K562 (cell line): ENCODE data around the gene SLC4A4. TPM values are rescaled to one million over a fixed set of nuclear protein-coding genes. Genes with fewer than 3 reads are reported as not detected.

Experiments used
- ATAC-seq: fragments of 200-7000 bp; cut with Tn5 transposase; 3 replicates; pipeline ENCODE4 v1.9.1; 2020; ENCODE audit warnings: moderate library complexity
- BruUV-seq: library from RNA; stranded (reverse); fragments of 400-500 nt; replicated peaks from 2 replicates; lab custom pipeline; 2021; lab: Mats Ljungman, UMichigan
- CTCF ChIA-PET: fragments of 300-600 bp; formaldehyde crosslinking; extraction: SDS; loops from one replicate; lab custom pipeline; 2021; ENCODE audit warnings: low intra/inter-chr PET ratio; lab: Yijun Ruan, JAX
- POLR2A ChIA-PET: fragments of 300-600, 350-650 bp; sonication (Branson Sonifier 250); formaldehyde crosslinking; extraction: SDS; loops from one replicate; lab custom pipeline; 2021; ENCODE audit warnings: antibody characterized with exemption, inconsistent platforms; lab: Yijun Ruan, JAX
- DNase-seq, 4 experiments: peaks; one replicate each; pipeline versions ENCODE4 v3.0.0 to v3.0.0-alpha.2; 2011 to 2018; ENCODE audit warnings: low spot score in 3 of 4, mixed read lengths in 3 of 4; ENCODE audit errors: extremely low read depth in 1 of 4
- FAIRE-seq: peaks from 2 replicates; lab custom pipeline; 2011; peaks lifted over from hg19 to GRCh38; lab: Jason Lieb, UNC
- H2AFZ ChIP-seq: 2 replicates; pipeline ENCODE4 v1.6.0; 2011; ENCODE audit warnings: low read depth, low read length, control low read depth, inconsistent platforms
- H3K27ac ChIP-seq: fragments of 200-600 bp; 3 replicates; pipeline ENCODE4 v1.8.0; 2011; ENCODE audit warnings: low read depth, mild to moderate bottlenecking, control low read depth, inconsistent platforms, low read length, moderate library complexity, mixed read lengths; ENCODE audit errors: extremely low read depth
- H3K27me3 ChIP-seq, 2 experiments: fragments of 300-600 bp in 1 of 2; 2 replicates in 1 of 2; 3 replicates in 1 of 2; pipeline versions ENCODE4 v1.6.0 to v1.8.0; 2011; ENCODE audit warnings: inconsistent platforms in 2 of 2, low read length in 2 of 2, mild to moderate bottlenecking in 1 of 2, mixed read lengths in 1 of 2, moderate library complexity in 1 of 2; ENCODE audit not compliant: control insufficient read depth in 2 of 2, insufficient read depth in 2 of 2
- H3K36me3 ChIP-seq: fragments of 300-600 bp; 3 replicates; pipeline ENCODE4 v1.8.0; 2011; ENCODE audit warnings: mild to moderate bottlenecking, low read length, inconsistent platforms; ENCODE audit not compliant: control insufficient read depth, insufficient read depth
- H3K4me1 ChIP-seq, 2 experiments: fragments of 200-600 bp in 1 of 2; replicated peaks in 1 of 2; 2 replicates in 1 of 2; 3 replicates in 1 of 2; pipeline versions ENCODE4 v1.5.1 to v1.8.0; 2011; ENCODE audit warnings: inconsistent platforms in 2 of 2, low read length in 2 of 2, mild to moderate bottlenecking in 1 of 2, mixed read lengths in 1 of 2, moderate library complexity in 1 of 2; ENCODE audit not compliant: control insufficient read depth in 2 of 2, insufficient read depth in 2 of 2
- H3K4me2 ChIP-seq: 2 replicates; pipeline ENCODE4 v1.6.1; 2011; ENCODE audit warnings: low read length, control low read depth, inconsistent platforms, mixed read lengths; ENCODE audit not compliant: insufficient read depth
- H3K4me3 ChIP-seq: fragments of 200-600 bp; sonication (generic), shearing (Covaris generic); 2 replicates; pipeline ENCODE4 v1.5.1; 2016; ENCODE audit warnings: control low read depth, inconsistent platforms
- H3K79me2 ChIP-seq: fragments of 200-600 bp; 3 replicates; pipeline ENCODE4 v1.8.0; 2011; ENCODE audit warnings: low read length, inconsistent platforms; ENCODE audit not compliant: control insufficient read depth, insufficient read depth
- H3K9ac ChIP-seq, 2 experiments: 2 replicates each; pipeline versions ENCODE4 v1.6.0 to v1.6.1; 2011; ENCODE audit warnings: low read depth in 2 of 2, low read length in 2 of 2, control low read depth in 1 of 2, inconsistent platforms in 1 of 2, mild to moderate bottlenecking in 1 of 2, mixed read lengths in 1 of 2; ENCODE audit not compliant: insufficient read depth in 1 of 2
- H3K9me1 ChIP-seq: one replicate; pipeline ENCODE4 v1.6.0; 2011; ENCODE audit warnings: inconsistent platforms, mild to moderate bottlenecking, low read length, moderate library complexity; ENCODE audit not compliant: control insufficient read depth, insufficient read depth
- H3K9me3 ChIP-seq: replicated peaks from 2 replicates; pipeline ENCODE4 v1.5.1; 2011; ENCODE audit warnings: low read depth, low read length, inconsistent platforms; ENCODE audit not compliant: control insufficient read depth, insufficient read depth
- H4K20me1 ChIP-seq: replicated peaks from 2 replicates; pipeline ENCODE4 v1.6.1; 2011; ENCODE audit warnings: low read length, inconsistent platforms, mixed read lengths; ENCODE audit not compliant: control insufficient read depth, insufficient read depth
- CBX1 ChIP-seq: sonication (generic); IDR thresholded peaks from 2 replicates; pipeline ENCODE4 v1.6.1; 2016; ENCODE audit warnings: antibody characterized with exemption, low read depth, mild to moderate bottlenecking
- FOXP1 ChIP-seq: sonication (generic); formaldehyde crosslinking; IDR thresholded peaks from 2 replicates; pipeline ENCODE4 v1.8.0; 2022; ENCODE audit warnings: mild to moderate bottlenecking, missing genetic modification reagents
- GATAD2B ChIP-seq: fragments of 450-650 bp; IDR thresholded peaks from 2 replicates; pipeline ENCODE4 v1.6.1; 2017; ENCODE audit warnings: mild to moderate bottlenecking, borderline replicate concordance
- HEY1 ChIP-seq: fragments of 250-450 bp; sonication (Bioruptor Pico); IDR thresholded peaks from 2 replicates; pipeline ENCODE4 v1.5.0; 2020; ENCODE audit warnings: mild to moderate bottlenecking, moderate library complexity, borderline replicate concordance
- MYC ChIP-seq, 2 experiments: fragments of 250-450 bp in 1 of 2; sonication (Bioruptor Pico) in 1 of 2; IDR thresholded peaks; 2 replicates each; pipeline versions ENCODE4 v1.5.1 to v1.6.1; 2012 to 2021; ENCODE audit warnings: low read depth in 2 of 2, borderline replicate concordance in 1 of 2, improper control_type of control experiment in 1 of 2, low read length in 1 of 2, mild to moderate bottlenecking in 1 of 2, moderate library complexity in 1 of 2
- NR1H2 ChIP-seq: sonication (generic); formaldehyde crosslinking; IDR thresholded peaks from 2 replicates; pipeline ENCODE4 v1.4.0; 2020; ENCODE audit warnings: mild to moderate bottlenecking, missing genetic modification reagents
- OTX1 ChIP-seq: fragments of 450-650 bp; formaldehyde crosslinking; IDR thresholded peaks from 2 replicates; pipeline ENCODE4 v1.4.0; 2022; ENCODE audit warnings: mild to moderate bottlenecking
- PHB2 ChIP-seq: fragments of 450-650 bp; IDR thresholded peaks from 2 replicates; pipeline ENCODE4 v1.6.1; 2017; ENCODE audit warnings: low read depth
- ZNF143 ChIP-seq: sonication (generic); formaldehyde crosslinking; IDR thresholded peaks from 2 replicates; pipeline ENCODE4 v1.9.0; 2022; ENCODE audit warnings: mild to moderate bottlenecking, missing genetic modification reagents
- ZNF239 ChIP-seq: fragments of 250-450 bp; sonication (Bioruptor Pico); IDR thresholded peaks from 2 replicates; pipeline ENCODE4 v1.4.0; 2020; ENCODE audit warnings: mild to moderate bottlenecking
- WGBS: fragments of 100-300 bp; shearing (Covaris generic); methylation state at CpG from one replicate; pipeline ENCODE4 v1.1.6; 2016; ENCODE audit warnings: low coverage, mixed read lengths; ENCODE audit not compliant: insufficient coverage; ENCODE audit errors: missing lambda C conversion rate; 5-methylcytosine and 5-hydroxymethylcytosine counted together
- in situ Hi-C: fragments of 300-500 bp; cut with MboI; formaldehyde crosslinking; loops from 4 replicates; pipeline ENCODE4 v1.15.0; 2018; ENCODE audit warnings: inconsistent platforms, mixed read lengths
- intact Hi-C: fragments of 100-400 bp; cut with micrococcal nuclease; formaldehyde crosslinking; loops from 2 replicates; pipeline ENCODE4 v1.14.2; 2022
- polyA plus RNA-seq, 8 experiments: library from polyadenylated mRNA; depleted of rRNA in 4 of 8; stranded (reverse) in 5 of 8; unstranded in 3 of 8; fragments of >200 nt; fragmentation: Nextera tagmentation in 2 of 8; fragmentation: Illumina TruSeq in 1 of 8; extraction: Ambion mirVana in 2 of 8; extraction: Trizol in 1 of 8; gene quantifications; 2 replicates each; pipeline versions ENCODE4 v1.2.1 to v1.2.3, GENCODE V29; 2011 to 2014; ENCODE audit warnings: inconsistent platforms in 1 of 8, missing spikeins in 1 of 8
- total RNA-seq, 7 experiments: library from RNA; depleted of rRNA in 6 of 7; stranded (reverse); fragments of >200 nt in 6 of 7; fragmentation: Illumina TruSeq in 2 of 7; extraction: Trizol in 2 of 7; gene quantifications; 2 replicates each; pipeline versions ENCODE4 v1.2.1 to v1.2.3, GENCODE V29; 2011 to 2021; ENCODE audit warnings: low replicate concordance in 1 of 7
- TF ChIP-seq, protein P1 (sequence below): IDR thresholded peaks from 2 replicates; pipeline ENCODE4 v1.6.1; 2016; ENCODE audit warnings: missing genetic modification characterization, missing compliant biosample characterization
- TF ChIP-seq, protein P2 (sequence below): fragments of 450-650 bp; IDR thresholded peaks from 2 replicates; pipeline ENCODE4 v1.6.1; 2017; ENCODE audit warnings: mild to moderate bottlenecking, moderate library complexity
- TF ChIP-seq, protein P3 (sequence below): fragments of 450-650 bp; conservative IDR thresholded peaks from 2 replicates; pipeline ENCODE4 v1.6.1; 2016; ENCODE audit warnings: missing genetic modification characterization, low read depth, mild to moderate bottlenecking, missing compliant biosample characterization, moderate library complexity

SLC4A4 gene
- total and polyA plus RNA-seq, 9 of the 15 experiments (the other 6 are each of a cell fraction or from before 2014, with no cell fraction given), result 0.01 to 0.18 (median 0.07) TPM; not detected in 2

DNA sequence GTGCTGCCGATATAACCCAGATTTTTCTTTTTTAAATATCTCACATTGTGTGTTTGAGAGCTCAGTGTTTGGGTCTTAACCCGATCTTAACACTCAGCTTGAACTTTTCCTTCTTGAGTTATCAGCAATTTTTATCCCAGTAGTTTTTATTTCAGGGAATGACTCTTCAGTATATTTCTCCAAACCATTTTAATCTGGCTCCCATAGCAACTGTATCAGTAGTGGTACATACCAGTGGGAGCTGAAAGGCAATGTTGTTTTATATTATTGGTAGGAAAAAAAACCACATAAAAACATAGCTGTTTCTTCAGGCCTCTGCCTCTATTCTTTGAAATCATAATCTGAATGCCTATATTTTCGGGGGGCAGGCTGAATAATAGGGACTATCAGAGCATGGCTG lies 111.1 kb downstream of the SLC4A4 start:
- FAIRE-seq, result no peak
- TF ChIP-seq HEY1 (CRISPR knock-in tag) (no peak), GATAD2B (no peak), OTX1 (CRISPR knock-in tag) (no peak), FOXP1 (CRISPR knock-in tag) (no peak), ZNF143 (CRISPR knock-in tag) (no peak), PHB2 (no peak), MYC (IDR thresholded peaks at IDR 0.05; ENCODE audit: low read depth, low read length) (no peak), MYC (CRISPR knock-in tag; IDR thresholded peaks at IDR 0.05; ENCODE audit: borderline replicate concordance, low read depth) (no peak), NR1H2 (CRISPR knock-in tag) (no peak), ZNF239 (CRISPR knock-in tag) (no peak), CBX1 (no peak)
- TF ChIP-seq, protein P1, sequence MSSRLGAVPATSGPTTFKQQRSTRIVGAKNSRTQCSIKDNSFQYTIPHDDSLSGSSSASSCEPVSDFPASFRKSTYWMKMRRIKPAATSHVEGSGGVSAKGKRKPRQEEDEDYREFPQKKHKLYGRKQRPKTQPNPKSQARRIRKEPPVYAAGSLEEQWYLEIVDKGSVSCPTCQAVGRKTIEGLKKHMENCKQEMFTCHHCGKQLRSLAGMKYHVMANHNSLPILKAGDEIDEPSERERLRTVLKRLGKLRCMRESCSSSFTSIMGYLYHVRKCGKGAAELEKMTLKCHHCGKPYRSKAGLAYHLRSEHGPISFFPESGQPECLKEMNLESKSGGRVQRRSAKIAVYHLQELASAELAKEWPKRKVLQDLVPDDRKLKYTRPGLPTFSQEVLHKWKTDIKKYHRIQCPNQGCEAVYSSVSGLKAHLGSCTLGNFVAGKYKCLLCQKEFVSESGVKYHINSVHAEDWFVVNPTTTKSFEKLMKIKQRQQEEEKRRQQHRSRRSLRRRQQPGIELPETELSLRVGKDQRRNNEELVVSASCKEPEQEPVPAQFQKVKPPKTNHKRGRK (tag), result no peak
- TF ChIP-seq, protein P2, sequence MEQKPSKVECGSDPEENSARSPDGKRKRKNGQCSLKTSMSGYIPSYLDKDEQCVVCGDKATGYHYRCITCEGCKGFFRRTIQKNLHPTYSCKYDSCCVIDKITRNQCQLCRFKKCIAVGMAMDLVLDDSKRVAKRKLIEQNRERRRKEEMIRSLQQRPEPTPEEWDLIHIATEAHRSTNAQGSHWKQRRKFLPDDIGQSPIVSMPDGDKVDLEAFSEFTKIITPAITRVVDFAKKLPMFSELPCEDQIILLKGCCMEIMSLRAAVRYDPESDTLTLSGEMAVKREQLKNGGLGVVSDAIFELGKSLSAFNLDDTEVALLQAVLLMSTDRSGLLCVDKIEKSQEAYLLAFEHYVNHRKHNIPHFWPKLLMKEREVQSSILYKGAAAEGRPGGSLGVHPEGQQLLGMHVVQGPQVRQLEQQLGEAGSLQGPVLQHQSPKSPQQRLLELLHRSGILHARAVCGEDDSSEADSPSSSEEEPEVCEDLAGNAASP, result no peak
- TF ChIP-seq, protein P3, sequence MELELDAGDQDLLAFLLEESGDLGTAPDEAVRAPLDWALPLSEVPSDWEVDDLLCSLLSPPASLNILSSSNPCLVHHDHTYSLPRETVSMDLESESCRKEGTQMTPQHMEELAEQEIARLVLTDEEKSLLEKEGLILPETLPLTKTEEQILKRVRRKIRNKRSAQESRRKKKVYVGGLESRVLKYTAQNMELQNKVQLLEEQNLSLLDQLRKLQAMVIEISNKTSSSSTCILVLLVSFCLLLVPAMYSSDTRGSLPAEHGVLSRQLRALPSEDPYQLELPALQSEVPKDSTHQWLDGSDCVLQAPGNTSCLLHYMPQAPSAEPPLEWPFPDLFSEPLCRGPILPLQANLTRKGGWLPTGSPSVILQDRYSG (tag), result no peak
- H3K4me1 ChIP-seq, result no peaks in the 10 kb centered on the region
- intact Hi-C loops, result no loop called here
- H3K36me3 ChIP-seq, result no peaks in the 10 kb centered on the region
- no peak for ATAC-seq
- H3K4me3 ChIP-seq, result no peak overlapping the region
- in situ Hi-C loops, result no loop called here
- no peak overlapping the region for H3K9ac ChIP-seq
- H4K20me1 ChIP-seq, result no peaks in the 10 kb centered on the region
- ChIA-PET CTCF (no interaction called here), POLR2A (interaction anchor here (1.0 kb wide), 1 partner anchor 9 kb away, joined by 3 read pairs; no protein-coding TSS in a partner anchor)
- H3K79me2 ChIP-seq, result no peaks in the 10 kb centered on the region
- no peaks in the 10 kb centered on the region for H3K9me1 ChIP-seq
- H3K27ac ChIP-seq, result no peak overlapping the region
- no peak for DNase-seq
- WGBS, result 4% methylated on average over 3 of the region's 3 CpGs
- H3K9me3 ChIP-seq, result no peaks in the 10 kb centered on the region
- no peaks in the 10 kb centered on the region for H3K27me3 ChIP-seq
- H3K4me2 ChIP-seq, result no peak overlapping the region
- BruUV-seq, result no TSS peak
- no peak overlapping the region for H2AFZ ChIP-seq
